ENCODE measurements around the gene CA10.

DNA sequence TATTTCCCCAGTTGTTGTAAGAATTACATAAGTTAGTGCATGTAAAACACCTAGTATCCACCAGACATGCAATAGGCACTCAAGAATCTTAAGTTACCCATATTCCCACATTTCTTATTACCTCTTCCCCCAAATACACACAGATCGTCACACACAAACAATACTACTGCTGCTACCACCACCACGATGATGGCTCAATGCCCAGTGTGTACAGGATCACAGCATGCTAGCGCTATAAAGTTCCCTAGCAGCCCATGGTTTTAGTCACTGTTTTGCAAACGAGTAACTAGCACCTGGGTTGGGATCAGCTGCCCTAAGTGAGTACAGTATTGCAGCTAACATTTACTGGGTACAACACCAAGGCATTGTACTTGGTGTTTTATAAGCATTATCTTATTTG lies 486.4 kb downstream of the CA10 start:
- TF ChIP-seq, protein P1, sequence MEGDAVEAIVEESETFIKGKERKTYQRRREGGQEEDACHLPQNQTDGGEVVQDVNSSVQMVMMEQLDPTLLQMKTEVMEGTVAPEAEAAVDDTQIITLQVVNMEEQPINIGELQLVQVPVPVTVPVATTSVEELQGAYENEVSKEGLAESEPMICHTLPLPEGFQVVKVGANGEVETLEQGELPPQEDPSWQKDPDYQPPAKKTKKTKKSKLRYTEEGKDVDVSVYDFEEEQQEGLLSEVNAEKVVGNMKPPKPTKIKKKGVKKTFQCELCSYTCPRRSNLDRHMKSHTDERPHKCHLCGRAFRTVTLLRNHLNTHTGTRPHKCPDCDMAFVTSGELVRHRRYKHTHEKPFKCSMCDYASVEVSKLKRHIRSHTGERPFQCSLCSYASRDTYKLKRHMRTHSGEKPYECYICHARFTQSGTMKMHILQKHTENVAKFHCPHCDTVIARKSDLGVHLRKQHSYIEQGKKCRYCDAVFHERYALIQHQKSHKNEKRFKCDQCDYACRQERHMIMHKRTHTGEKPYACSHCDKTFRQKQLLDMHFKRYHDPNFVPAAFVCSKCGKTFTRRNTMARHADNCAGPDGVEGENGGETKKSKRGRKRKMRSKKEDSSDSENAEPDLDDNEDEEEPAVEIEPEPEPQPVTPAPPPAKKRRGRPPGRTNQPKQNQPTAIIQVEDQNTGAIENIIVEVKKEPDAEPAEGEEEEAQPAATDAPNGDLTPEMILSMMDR (IDR thresholded peaks at IDR 0.05), result no peak
- no peak for TF ChIP-seq POLR2A (IDR thresholded peaks at IDR 0.05)
- no peak for TF ChIP-seq EP300 (IDR thresholded peaks at IDR 0.05)
- TF ChIP-seq POLR2AphosphoS5 (IDR thresholded peaks at IDR 0.05), result no peak

Data from gastroesophageal sphincter (tissue), 3 donors.